ENCODE data around the gene RGR. TPM values are rescaled to one million over a fixed set of nuclear protein-coding genes. Genes with fewer than 3 reads are reported as not detected.
"Not testable (repeated sequence)": the region's sequence is repeated elsewhere in the genome, so short reads cannot be mapped to it uniquely, and the experiment has no call there.

The RGR gene
- polyA plus RNA-seq, 2 of the 4 experiments (the other 2 are of a cell fraction) = not detected

DNA sequence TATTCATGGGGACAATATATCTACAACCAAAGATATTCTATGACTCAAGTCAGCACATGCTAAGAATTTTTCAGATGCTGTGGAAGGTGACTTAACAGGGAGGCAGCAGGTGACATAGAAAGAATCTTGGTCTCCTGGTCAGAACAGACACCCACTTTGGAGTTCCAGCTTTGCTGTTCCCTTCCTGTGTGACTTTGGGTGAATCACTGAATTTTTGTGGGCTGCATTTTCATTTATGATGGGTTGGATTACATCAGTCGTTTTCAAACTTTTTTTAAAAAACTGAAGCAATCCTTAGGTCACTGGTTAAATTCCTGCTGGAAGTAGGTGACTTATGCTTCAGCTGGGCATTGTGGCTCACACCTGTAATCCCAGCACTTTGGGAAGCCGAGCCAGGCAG is 24.9 kb downstream of the RGR start:
- ATAC-seq = peak in 1 of 2 experiments; percentile 52; a peak in 1 of 6 replicates
- no peak for TF ChIP-seq TFCP2L1 (CRISPR knock-in tag; IDR thresholded peaks at IDR 0.05)
- peak in 1 of 2 experiments; percentile 24; a peak in 1 of 5 replicates for TF ChIP-seq EP300 (IDR thresholded peaks at IDR 0.05)
- no peak for TF ChIP-seq BCL3 (IDR thresholded peaks at IDR 0.05)
- TF ChIP-seq POLR2A (IDR thresholded peaks at IDR 0.05; ENCODE audit: low read length) = no peak
- TF ChIP-seq, protein P1, sequence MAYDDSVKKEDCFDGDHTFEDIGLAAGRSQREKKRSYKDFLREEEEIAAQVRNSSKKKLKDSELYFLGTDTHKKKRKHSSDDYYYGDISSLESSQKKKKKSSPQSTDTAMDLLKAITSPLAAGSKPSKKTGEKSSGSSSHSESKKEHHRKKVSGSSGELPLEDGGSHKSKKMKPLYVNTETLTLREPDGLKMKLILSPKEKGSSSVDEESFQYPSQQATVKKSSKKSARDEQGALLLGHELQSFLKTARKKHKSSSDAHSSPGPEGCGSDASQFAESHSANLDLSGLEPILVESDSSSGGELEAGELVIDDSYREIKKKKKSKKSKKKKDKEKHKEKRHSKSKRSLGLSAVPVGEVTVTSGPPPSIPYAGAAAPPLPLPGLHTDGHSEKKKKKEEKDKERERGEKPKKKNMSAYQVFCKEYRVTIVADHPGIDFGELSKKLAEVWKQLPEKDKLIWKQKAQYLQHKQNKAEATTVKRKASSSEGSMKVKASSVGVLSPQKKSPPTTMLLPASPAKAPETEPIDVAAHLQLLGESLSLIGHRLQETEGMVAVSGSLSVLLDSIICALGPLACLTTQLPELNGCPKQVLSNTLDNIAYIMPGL (CRISPR knock-in tag; IDR thresholded peaks at IDR 0.05; ENCODE audit: borderline replicate concordance) = no peak
- TF ChIP-seq MYC (IDR thresholded peaks at IDR 0.05; ENCODE audit: borderline replicate concordance, low read length) = no peak
- POLR2A ChIA-PET = no interaction called here
- H3K27ac ChIP-seq = no peak overlapping the region
- 3% methylated on average over 2 of the region's 2 CpGs for WGBS (ENCODE audit: missing lambda C conversion rate)
- no peak for DNase-seq (ENCODE audit: low read depth in 1 of 2, low spot score in 1 of 2)
- CTCF ChIA-PET = interaction anchor here (1.3 to 15.3 kb wide), 3 partner anchors 13 to 269 kb away, joined by 3 to 341 read pairs (median 4); no protein-coding TSS in a partner anchor
- H3K9me3 ChIP-seq = no peaks in the 10 kb centered on the region
- no peak overlapping the region for H3K4me2 ChIP-seq
- FAIRE-seq = no peak
- H3K4me1 ChIP-seq = no peaks in the 10 kb centered on the region
- no peak overlapping the region for H3K4me3 ChIP-seq

- no peak for FAIRE-seq
- Histone ChIP-seq H3K9me3 (no peaks in the 10 kb centered on the region), H3K4me1 (no peaks in the 10 kb centered on the region), H3K27ac (no peak overlapping the region), H3K4me3 (no peak overlapping the region), H3K4me2 (no peak overlapping the region)
- TF ChIP-seq FOSL2 (IDR thresholded peaks at IDR 0.05) (no peak), FOSL2 (CRISPR knock-in tag; IDR thresholded peaks at IDR 0.05) (no peak), ATOH8 (CRISPR knock-in tag; IDR thresholded peaks at IDR 0.05; ENCODE audit: low read depth) (no peak), HEYL (CRISPR knock-in tag; IDR thresholded peaks at IDR 0.05) (no peak), CHD2 (IDR thresholded peaks at IDR 0.05; ENCODE audit: low read length, partially characterized antibody) (no peak), RARB (CRISPR knock-in tag; IDR thresholded peaks at IDR 0.05) (no peak), RCOR1 (IDR thresholded peaks at IDR 0.05; ENCODE audit: low read depth, low read length) (no peak), NR3C1 (IDR thresholded peaks at IDR 0.05) (no peak)
- DNase-seq (ENCODE audit: low read depth in 1 of 2, low spot score in 1 of 2) = no peak
- WGBS (ENCODE audit: missing lambda C conversion rate) = 33% methylated on average over 1 of the region's 1 CpG
- POLR2A ChIA-PET = no interaction called here
- CTCF ChIA-PET = interaction anchor here (15.3 kb wide), 1 partner anchor 268 kb away, joined by 341 read pairs; no protein-coding TSS in a partner anchor
- ATAC-seq = no peak
These were observed 25.9 kb downstream of the RGR start for GRCh38 chr10:84270708-84271107.

DNA sequence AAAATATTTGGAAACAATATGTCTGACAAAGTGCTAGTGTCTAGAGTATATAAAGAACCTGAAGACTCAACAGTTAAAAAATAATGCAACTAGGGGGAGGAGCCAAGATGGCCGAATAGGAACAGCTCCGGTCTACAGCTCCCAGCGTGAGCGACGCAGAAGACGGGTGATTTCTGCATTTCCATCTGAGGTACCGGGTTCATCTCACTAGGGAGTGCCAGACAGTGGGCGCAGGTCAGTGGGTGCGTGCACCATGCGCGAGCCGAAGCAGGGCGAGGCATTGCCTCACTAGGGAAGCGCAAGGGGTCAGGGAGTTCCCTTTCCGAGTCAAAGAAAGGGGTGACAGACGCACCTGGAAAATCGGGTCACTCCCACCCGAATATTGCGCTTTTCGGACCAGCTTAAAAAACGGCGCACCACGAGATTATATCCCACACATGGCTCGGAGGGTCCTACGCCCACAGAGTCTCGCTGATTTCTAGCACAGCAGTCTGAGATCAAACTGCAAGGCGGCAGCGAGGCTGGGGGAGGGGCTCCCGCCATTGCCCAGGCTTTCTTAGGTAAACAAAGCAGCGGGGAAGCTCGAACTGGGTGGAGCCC is 35.1 kb downstream of the RGR start:
- DNase-seq (ENCODE audit: low read depth in 1 of 2, low spot score in 1 of 2) (peak; percentile 16 to 30), ATAC-seq (peak; percentile 85 to 89)
- 0% methylated on average over 20 of the region's 31 CpGs for WGBS (ENCODE audit: missing lambda C conversion rate)
- peak overlapping the region; percentile 58 for H3K4me2 ChIP-seq
- not testable (repeated sequence) for H3K9me3 ChIP-seq, H3K4me1 ChIP-seq, FAIRE-seq
- ChIA-PET POLR2A (interaction anchor here (1.0 kb wide), 1 partner anchor 10 kb away, joined by 3 read pairs; no protein-coding TSS in a partner anchor), CTCF (interaction anchor here (0.6 to 1.9 kb wide), 2 partner anchors 16 to 23 kb away, joined by 3 to 10 read pairs; no protein-coding TSS in a partner anchor)
- H3K27ac ChIP-seq = peak overlapping the region; percentile 17 to 70; a peak in 4 of 6 replicates
- H3K4me3 ChIP-seq = peak overlapping the region; percentile 53

GRCh38 chr10:84286695-84287094 is 41.8 kb downstream of the RGR start:
- no peak for ATAC-seq
- FAIRE-seq = no peak
- CTCF ChIA-PET = interaction anchor here (0.9 kb wide), 1 partner anchor 30 kb away, joined by 3 read pairs; no protein-coding TSS in a partner anchor
- TF ChIP-seq ZC3H11A (IDR thresholded peaks at IDR 0.05) = no peak
- TF ChIP-seq SMC3 (IDR thresholded peaks at IDR 0.05) = no peak
- no peak for TF ChIP-seq CHD2 (IDR thresholded peaks at IDR 0.05; ENCODE audit: low read length, partially characterized antibody)
- TF ChIP-seq, protein P2, sequence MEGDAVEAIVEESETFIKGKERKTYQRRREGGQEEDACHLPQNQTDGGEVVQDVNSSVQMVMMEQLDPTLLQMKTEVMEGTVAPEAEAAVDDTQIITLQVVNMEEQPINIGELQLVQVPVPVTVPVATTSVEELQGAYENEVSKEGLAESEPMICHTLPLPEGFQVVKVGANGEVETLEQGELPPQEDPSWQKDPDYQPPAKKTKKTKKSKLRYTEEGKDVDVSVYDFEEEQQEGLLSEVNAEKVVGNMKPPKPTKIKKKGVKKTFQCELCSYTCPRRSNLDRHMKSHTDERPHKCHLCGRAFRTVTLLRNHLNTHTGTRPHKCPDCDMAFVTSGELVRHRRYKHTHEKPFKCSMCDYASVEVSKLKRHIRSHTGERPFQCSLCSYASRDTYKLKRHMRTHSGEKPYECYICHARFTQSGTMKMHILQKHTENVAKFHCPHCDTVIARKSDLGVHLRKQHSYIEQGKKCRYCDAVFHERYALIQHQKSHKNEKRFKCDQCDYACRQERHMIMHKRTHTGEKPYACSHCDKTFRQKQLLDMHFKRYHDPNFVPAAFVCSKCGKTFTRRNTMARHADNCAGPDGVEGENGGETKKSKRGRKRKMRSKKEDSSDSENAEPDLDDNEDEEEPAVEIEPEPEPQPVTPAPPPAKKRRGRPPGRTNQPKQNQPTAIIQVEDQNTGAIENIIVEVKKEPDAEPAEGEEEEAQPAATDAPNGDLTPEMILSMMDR (IDR thresholded peaks at IDR 0.05) = no peak
- TF ChIP-seq KDM1A (IDR thresholded peaks at IDR 0.05; ENCODE audit: low read depth) = no peak
- no peak for TF ChIP-seq E2F6 (IDR thresholded peaks at IDR 0.05; ENCODE audit: borderline replicate concordance, low read depth)
- TF ChIP-seq, protein P1 (CRISPR knock-in tag; IDR thresholded peaks at IDR 0.05; ENCODE audit: borderline replicate concordance) = no peak
- TF ChIP-seq EHF (CRISPR knock-in tag; IDR thresholded peaks at IDR 0.05) = no peak
- TF ChIP-seq FOXS1 (CRISPR knock-in tag; IDR thresholded peaks at IDR 0.05) = no peak
- TF ChIP-seq ZNF302 (CRISPR knock-in tag; IDR thresholded peaks at IDR 0.05) = no peak

More at GRCh38 chr10:84286695-84287094, 41.8 kb downstream of the RGR start:
- H3K27ac ChIP-seq = no peak overlapping the region
- no peak overlapping the region for H3K4me2 ChIP-seq
- no peaks in the 10 kb centered on the region for H3K4me1 ChIP-seq
- POLR2A ChIA-PET = no interaction called here
- no peak for DNase-seq (ENCODE audit: low read depth in 1 of 2, low spot score in 1 of 2)
- no peak overlapping the region for H3K4me3 ChIP-seq
- 0 out of 3 replicates have a peak, but pooled peaks cover 5% of the 10 kb centered on the region for H3K9me3 ChIP-seq

Measured in A549 (cell line).